HG03159 (cell line): Measurements from ENCODE around the gene HAS3.
"Not testable (repeated sequence)": the region's sequence is repeated elsewhere in the genome, so short reads cannot be mapped to it uniquely, and the experiment has no call there.

Source experiments
- ATAC-seq: cut with Tn5 transposase; IDR thresholded peaks from one replicate; pipeline ENCODE4 v1.9.1; 2021; ENCODE audit warnings: mild to moderate bottlenecking, moderate library complexity; ENCODE audit not compliant: unreplicated experiment

HAS3 gene, protein sequence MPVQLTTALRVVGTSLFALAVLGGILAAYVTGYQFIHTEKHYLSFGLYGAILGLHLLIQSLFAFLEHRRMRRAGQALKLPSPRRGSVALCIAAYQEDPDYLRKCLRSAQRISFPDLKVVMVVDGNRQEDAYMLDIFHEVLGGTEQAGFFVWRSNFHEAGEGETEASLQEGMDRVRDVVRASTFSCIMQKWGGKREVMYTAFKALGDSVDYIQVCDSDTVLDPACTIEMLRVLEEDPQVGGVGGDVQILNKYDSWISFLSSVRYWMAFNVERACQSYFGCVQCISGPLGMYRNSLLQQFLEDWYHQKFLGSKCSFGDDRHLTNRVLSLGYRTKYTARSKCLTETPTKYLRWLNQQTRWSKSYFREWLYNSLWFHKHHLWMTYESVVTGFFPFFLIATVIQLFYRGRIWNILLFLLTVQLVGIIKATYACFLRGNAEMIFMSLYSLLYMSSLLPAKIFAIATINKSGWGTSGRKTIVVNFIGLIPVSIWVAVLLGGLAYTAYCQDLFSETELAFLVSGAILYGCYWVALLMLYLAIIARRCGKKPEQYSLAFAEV

DNA sequence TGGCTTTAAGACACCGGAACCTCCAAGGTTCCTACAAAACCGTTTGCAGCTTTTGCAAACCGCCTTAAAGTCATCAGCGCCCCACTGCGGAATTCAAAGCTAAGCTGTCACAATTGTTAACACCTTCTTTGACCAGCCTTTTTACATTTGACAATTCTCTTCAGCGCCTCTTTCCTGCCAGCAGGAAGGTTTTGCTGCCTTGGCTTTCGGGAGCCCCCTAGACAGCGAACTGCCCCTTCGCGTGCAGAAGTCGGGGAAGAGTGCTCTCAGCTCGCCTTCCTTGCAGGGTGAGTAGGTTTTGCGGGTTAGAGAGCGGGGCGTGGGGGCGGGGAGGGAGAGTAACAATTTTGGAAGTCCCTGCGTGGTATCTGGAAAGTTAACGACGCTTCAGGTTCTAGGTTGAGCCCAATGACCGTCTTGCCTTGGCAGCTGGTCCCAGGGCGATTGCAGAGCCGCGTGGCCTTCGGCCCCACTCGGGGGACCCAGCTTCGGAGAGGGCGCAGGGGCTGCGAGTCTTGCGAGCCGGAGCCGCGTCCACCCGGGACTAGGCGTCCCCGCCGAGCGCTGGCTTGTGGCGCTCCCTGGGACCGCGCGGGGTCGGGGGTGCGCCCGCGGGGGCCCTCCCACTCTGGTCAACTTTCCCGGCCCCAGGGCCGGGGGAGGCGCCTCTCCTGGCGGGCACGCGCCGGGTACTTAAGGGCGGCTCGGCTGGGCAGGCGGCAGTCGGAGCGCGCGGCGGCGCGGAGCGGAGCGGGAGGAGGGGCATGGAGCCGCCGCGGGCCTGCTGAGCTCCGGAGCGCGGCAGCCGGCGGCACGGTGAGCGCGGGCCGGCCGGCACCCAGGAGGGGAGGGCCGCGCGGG is at the start of gene HAS3:
TSS of gene HAS3 (plus strand) at position 153 of the 861 bp plus-strand sequence. CDS start 3,743 bp downstream, outside the sequence.
- no peak for ATAC-seq

DNA sequence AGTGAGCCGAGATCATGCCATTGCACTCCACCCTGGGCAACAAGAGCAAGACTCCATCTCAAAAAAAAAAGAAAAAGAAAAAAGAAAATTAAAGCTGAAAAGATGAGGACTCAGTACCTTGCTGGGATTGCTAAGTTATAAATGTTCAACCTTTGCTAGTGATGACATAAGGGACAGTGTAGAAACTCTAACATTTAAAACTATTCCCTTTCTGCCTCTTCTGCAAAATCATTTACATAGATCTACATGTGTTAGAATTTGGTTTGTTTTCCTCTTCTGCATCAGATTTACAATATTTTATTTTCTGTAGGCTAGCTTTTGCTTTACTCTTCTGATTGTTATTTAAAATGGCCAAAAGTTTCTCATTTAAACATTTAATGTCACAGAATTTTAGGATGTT is 49.5 kb upstream of the HAS3 start:
- no peak for ATAC-seq

DNA sequence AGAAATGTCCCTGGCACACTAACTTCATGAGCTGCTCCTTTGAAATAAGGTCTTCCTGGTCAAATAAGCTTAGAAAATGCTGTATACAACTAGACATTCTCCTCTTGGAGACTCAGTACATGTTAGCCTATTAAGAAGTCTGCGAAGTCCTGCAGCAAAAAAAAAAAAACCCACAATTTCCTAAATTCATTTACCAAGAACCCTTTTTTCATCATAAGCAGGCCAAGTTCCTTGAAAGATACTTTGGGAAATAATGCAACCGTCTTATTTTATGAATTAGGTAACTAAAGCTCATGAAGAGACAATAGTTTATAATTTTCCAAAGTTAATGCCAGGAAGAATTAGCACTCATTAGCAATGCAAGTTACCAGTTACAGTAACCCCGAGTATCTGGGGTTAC is 49.0 kb upstream of the HAS3 start:
- ATAC-seq: no peak

DNA sequence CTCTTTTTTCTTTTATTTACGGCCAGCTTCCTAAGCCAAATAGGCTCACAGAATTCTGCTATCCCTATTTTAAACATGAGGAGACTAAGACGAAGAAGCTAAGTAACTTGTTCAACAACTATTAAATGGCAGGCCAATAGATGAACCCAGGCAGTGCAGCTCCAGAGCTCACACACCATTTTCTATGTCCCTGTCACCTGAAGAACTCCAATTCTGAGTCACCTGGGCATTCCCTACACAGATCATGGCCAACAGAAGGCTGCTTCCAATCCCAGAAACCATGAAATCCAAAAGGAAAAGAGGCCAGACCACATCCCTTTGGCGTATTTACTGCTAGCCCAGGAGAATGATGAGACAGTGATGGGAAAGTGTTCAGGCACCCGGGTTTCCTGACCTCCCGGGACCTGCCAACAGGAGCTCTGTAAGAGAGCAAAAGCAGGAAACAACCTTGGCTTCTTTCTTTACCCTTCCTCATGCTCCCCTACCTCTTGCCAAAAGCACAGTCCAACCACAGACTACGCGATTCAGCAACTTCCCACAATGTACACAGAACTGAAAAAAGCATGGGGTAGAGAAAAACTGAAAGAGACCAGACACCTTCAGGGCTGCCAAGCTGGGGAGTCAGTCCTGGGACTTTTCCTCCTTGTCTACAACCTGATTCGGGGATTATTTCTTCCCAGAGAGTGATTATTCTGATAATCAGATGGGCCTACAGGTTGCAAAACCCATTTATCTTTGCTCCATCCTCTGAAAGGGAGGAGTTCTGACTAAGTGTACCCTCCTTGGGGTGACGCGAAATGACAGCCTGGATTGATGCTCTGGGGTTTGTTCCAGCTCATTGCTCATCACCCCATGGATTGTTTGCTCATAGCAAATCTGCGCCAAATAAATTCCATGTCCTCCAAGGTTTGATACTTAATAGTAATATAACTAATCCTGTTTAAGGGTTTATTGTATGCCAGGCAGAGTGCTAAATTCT is 47.8 kb upstream of the HAS3 start:
- no peak for ATAC-seq

DNA sequence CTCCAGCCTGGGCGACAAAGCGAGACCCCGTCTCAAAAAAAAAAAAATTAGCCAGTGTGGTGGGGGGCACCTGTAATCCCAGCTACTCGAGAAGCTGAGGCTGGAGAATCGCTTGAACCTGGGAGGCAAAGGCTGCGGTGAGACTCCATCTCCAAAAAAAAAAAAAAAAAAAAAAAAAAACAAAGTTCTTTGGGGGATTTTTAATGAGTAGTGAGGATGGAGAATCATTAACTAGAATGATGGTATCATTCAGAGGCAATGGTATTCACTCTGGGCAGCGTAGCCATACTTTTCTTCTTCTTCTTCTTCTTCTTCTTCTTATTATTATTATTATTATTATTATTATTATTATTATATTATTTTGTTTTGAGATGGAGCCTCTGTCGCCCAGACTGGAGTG is 42.0 kb upstream of the HAS3 start:
- not testable (repeated sequence) for ATAC-seq

DNA sequence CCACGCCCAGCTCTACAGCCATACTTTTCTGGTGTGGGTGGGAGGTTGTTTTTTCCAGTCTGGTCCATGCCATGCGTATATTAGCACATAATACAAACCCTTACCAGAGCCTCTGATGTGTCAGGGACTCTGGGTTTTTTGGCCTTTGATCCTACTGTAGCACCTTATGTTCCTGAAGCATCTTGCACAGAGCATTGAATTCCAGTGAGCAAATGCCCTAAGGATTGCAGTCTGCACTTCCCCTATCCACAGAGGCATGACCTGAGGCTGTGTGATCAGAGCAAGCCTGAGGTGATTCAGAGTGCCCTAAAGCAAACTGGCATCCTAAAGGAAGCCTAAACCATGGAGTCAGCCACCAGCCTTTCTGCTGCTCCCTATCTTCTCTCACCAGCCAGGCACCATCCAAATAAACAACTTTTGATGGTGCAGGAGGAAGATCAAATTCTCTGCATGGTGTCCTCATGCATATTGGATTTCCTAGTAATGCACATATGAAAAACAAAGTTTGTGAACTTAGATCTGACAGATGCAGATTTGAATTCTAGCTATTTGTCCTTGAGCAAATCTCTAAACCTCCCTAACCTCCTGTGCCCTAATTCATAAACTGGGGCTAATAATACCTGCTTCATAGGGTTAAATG is 41.2 kb upstream of the HAS3 start:
- ATAC-seq: no peak

DNA sequence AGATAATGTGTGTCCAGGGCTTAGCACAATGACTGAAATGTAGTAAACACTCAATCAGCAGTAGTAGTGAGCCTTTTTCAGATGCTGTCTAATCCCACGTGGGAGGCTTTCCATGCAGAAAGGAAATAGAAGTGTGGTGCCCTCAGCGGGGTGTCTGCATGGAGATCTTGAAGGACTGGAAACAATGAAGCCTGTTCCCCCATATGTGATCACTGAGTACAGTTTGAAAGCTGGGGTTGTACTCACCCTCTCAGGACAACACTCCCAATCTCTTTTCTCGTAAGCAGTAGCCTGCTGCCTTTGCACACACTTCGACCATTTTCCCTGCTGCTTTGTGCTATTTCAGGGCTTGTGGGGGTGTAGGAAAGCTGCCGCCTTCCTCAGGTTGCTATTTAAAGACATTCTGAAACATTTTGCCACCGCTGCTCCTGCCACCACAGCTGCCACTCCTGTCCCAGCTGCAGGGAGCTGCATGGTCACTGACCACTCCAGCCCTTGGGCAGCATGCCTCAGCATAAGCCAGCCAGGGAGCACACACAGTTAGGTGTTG is 40.6 kb upstream of the HAS3 start:
- ATAC-seq: no peak

DNA sequence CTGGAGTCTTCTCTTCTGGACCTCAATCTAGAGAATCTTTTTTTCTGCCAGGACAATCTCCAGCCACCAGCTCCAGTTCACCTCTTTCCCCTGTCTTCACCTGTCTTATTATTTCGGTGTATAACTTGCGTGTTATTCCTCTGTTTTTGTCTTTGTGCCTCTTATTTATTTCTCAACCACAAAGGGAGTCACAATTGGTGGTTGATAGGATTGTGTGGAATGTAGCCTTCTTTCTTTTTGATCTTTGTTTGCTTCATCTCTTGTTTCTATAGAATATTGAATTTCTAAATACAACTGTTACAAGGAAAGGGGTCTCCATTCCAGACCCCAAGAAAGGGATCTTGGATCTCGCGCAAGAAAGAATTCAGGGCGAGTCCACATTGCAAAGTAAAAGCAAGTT is 35.9 kb upstream of the HAS3 start:
- ATAC-seq: no peak

DNA sequence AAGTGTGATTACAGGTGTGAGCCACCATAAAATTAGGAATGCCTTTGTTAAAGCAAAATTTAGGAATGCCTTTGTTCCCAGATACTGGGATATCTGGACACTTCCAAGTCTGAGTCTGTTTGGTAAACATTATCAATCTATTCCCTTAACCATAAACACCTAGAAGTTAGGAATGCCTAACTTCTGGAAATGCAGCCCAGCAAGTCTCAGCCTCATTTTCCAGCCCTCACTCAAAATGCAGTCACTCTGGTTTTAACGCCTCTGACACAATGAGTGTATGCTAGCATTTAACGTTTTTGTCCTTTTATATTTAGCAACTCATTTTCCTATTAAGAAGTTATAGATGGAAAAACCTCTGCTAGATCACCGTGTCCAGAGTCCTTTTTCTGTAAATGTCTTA is 34.4 kb upstream of the HAS3 start:
- ATAC-seq: no peak

DNA sequence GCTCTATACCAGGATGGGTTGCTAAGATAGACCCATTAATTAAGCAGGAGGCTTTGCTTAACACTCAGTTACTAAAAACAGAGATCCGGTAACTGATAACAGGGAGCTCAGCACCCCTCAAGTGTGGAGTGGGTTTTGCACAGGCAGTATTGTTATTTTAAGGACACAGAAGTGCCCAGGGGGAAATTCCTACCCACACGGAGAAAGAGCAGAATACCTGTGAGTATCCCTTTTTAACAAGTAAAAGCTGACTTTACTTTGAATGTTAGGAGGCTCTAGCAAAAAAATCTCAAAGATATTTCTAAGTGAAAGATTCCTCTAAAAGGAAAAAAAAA is 32.8 kb upstream of the HAS3 start:
- no peak for ATAC-seq

DNA sequence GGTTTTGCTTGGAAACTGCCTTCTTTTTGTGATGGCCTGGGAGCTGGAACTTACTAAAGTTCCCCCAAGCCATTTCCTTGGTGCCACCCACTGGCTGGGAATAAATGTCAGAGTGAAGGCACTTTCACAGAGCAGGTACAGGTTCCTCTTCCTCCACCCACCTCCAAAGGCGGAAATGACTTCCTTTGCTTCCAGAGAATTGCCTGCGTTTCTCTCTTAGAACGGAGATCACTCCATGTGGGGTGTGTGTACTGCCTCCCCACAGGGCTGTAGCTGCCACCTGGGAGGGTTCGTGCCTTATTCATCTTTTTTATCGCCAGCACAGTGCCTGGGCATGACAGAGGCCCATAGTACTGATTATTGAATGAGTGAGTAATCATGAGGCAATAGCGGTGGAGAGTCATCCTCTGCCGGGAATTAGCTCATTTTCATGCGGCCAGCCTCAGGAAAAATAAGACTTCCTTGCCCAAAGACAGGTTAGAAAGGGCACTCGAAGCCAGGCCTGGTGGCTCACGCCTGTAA is 32.2 kb upstream of the HAS3 start:
- ATAC-seq: no peak

DNA sequence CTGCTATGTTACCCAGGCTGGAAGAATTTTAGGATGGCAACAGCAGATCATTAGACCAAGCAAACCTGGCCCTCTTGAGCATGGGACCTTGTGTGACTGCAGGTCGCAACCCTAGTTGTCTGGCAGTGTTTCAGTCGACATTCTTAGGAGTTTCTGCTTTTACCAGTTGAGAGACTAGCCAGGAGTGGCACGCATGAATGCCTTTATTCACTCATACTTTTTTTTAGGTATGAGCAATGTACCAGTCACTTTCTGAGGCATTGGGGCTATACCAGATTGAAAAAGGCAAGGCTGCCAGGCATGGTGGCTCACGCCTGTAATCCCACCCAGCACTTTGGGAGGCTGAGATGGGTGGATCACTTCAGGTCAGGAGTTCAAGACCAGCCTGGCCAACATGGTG is 28.2 kb upstream of the HAS3 start:
- ATAC-seq: no peak

DNA sequence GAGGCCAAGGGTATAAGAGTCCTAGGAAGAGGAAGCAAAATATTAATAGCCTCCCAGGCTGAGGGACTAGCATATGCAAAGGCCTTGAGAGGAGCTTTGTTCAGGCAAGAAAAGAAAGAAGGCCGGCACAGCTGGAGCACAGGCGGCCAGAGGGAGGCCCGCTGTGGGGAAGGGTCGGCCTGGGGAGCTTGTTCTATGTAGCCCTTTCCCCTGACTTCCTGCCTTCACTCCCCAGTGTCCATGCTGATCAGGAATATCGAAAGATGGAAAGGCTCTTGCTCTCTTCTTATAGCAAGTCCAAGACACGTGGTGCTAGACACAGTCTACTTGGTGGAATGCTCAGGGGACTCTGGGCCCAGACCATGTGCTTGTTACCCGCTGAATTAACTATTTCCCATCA is 27.4 kb upstream of the HAS3 start:
- ATAC-seq: no peak

DNA sequence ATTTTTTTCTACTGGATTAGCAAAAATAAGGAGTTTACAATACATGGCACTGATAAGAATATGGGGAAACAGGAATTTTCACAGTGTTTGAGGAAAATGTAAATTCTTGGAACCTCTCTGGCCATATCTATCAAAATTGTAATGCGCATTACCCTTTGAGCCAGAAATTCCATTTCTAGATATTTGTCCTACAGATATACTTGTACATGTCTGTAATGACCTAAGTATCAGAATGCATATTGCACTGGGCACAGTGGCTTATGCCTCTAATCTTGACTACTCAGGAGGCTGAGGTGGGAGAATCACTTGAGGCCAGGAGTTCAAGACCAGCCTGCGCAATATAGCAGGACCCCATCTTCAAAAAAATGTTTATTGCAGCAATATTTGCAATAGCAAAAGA is 25.8 kb upstream of the HAS3 start:
- ATAC-seq: no peak

DNA sequence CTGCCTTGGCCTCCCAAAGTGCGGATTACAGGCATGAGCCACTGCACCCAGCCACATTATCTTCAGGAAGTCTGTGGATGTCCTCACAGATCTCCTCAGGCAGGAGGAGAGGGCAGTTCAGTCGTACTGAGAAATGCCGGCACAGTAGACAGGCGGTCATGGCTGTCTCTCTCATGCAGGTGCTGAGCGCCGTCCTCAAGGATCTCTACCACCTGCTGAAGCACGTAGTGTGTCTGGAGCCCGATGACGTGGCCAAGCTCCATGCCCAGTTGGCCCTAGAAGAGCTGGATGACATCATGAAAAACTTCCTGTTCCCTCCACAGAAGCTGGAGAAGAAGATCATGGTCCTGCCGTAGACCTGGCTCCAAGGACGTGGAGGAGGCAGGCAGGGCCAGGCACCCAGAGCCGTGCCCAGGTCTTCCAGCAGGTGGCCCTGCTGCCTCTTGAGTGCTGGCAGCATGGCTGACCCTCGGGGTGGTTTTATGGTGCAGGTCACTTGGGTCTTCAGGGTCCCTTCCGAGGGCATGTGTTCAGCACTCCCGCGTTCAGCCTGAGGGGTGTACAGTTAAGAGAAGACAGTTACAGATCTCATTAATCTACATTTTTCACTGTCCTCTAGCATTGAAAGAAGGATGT is 22.0 kb upstream of the HAS3 start:
- no peak for ATAC-seq

DNA sequence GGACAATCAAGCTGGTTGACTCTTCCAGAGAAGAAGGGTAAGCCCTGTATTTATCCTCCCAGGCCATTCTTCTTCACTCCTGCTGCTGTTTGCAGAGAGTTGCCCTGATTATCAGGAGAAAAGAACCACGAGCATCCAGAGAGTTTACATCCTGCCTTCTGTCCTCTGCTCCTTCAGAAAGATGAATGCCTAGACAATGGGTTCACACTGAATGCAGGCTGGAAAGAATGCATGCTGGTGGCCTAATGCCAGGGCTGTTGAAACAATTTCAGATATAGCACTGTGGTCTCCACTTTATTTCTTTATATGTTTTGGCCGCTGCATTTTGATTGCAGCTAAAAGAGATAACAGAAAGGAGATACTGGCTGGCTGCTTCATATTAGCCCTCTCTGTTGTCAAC is 21.2 kb upstream of the HAS3 start:
- ATAC-seq: no peak

DNA sequence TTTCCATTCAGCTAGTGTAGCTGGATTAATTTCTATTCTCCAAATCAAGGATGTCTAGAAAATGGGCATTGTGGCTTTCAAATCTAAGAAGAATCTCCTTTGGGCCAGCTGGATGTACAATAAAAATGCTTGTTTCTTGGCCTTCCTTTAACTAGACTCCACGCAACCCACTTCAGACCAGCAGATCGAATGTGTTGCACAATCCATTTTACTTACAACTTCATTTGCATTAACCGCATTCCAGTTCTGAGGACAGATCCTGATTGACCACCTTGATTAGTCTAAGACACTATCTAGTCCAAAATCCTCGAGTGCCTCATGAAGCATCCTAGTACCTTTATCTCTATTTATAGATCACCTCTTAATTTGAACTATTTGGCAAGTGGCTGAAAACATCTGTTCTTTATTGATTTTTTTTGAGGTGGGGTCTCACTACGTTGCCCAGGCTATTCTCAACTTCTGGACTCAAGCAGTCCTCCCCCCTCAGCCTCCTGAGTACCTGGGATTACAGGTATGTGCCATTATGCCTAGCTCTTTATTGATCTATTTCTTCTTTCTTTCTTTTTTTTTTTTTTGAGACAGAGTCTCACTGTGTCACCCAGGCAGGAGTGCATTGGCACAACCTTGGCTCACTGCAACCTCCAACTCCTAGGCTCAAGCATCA is 20.3 kb upstream of the HAS3 start:
- no peak for ATAC-seq

DNA sequence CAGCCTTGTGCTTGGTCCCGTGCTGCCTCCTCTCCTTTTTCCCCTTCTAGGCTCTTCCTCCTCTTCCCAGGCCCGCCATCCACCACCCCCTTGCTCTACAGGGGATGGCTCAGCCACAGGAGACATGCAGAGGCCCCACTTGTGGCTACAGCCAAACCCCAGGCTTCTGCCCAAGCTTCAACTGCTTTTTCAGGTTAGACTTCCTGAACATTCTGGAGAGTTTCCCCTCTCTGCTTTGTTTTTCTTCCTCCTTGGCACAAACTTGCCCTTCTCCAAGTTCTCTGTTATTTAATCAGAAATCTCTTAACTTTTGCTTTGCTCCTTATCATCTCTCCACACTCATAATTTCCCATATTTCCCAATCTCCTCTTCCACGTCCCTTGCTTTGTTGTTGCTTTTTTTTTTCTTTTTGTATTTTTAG is 18.3 kb upstream of the HAS3 start:
- ATAC-seq: no peak

DNA sequence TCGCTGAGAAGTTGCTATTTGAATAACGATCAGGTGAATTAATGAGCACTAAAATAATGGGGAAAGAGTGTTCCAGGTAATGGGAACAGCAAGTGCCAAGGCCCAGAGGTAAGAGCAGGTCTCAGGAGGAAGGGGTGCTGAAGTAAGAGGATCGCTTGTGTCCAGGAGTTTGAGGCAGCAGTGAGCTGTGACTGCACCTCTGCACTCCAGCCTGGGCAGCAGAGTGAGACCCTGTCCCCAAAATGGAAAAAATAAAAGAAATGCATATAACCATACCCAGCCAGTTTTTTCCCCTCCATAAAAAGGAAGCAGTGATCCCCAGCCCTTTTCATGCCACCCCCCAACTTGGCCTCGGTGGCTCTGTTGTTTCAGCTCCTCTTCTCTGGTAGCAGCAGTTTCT is 16.8 kb upstream of the HAS3 start:
- ATAC-seq: no peak
